ENCODE measurements around the gene PSMB7. TPM values are rescaled to one million over a fixed set of nuclear protein-coding genes. Genes with fewer than 3 reads are reported as not detected.

Gene PSMB7
- total RNA-seq, 1 donor from 2014 or later, result 108 TPM

GRCh38 chr9:124381170-124381945, 33.9 kb downstream of the PSMB7 start:
- TF ChIP-seq, protein P1, sequence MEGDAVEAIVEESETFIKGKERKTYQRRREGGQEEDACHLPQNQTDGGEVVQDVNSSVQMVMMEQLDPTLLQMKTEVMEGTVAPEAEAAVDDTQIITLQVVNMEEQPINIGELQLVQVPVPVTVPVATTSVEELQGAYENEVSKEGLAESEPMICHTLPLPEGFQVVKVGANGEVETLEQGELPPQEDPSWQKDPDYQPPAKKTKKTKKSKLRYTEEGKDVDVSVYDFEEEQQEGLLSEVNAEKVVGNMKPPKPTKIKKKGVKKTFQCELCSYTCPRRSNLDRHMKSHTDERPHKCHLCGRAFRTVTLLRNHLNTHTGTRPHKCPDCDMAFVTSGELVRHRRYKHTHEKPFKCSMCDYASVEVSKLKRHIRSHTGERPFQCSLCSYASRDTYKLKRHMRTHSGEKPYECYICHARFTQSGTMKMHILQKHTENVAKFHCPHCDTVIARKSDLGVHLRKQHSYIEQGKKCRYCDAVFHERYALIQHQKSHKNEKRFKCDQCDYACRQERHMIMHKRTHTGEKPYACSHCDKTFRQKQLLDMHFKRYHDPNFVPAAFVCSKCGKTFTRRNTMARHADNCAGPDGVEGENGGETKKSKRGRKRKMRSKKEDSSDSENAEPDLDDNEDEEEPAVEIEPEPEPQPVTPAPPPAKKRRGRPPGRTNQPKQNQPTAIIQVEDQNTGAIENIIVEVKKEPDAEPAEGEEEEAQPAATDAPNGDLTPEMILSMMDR (IDR thresholded peaks at IDR 0.05), result no peak
- peaks cover 35% of the 10 kb centered on the region for H3K4me1 Mint-ChIP-seq (ENCODE audit: low read depth)
- DNase-seq (ENCODE audit: low spot score), result no peak
- H3K27ac Mint-ChIP-seq (ENCODE audit: unreplicated experiment), result peak overlapping the region; percentile 8
- no peak overlapping the region for H3K4me3 Mint-ChIP-seq (ENCODE audit: unreplicated experiment)
- H3K9me3 Mint-ChIP-seq (ENCODE audit: low read depth), result no peaks in the 10 kb centered on the region
- no peaks in the 10 kb centered on the region for H3K27me3 Mint-ChIP-seq (ENCODE audit: low read depth)
- peaks cover 18% of the 10 kb centered on the region for H3K36me3 Mint-ChIP-seq (ENCODE audit: low read depth)

- no peak overlapping the region for H3K4me3 Mint-ChIP-seq (ENCODE audit: unreplicated experiment)
- H3K36me3 Mint-ChIP-seq (ENCODE audit: low read depth), result peaks cover 20% of the 10 kb centered on the region
- no peak overlapping the region for H3K27ac Mint-ChIP-seq (ENCODE audit: unreplicated experiment)
- peaks cover 34% of the 10 kb centered on the region for H3K4me1 Mint-ChIP-seq (ENCODE audit: low read depth)
- no peaks in the 10 kb centered on the region for H3K27me3 Mint-ChIP-seq (ENCODE audit: low read depth)
- peaks cover 8% of the 10 kb centered on the region for H3K9me3 Mint-ChIP-seq (ENCODE audit: low read depth)
- DNase-seq (ENCODE audit: low spot score), result no peak
- TF ChIP-seq, protein P1 (IDR thresholded peaks at IDR 0.05), result no peak
These were observed 37.5 kb downstream of the PSMB7 start for GRCh38 chr9:124377551-124378406.

DNA sequence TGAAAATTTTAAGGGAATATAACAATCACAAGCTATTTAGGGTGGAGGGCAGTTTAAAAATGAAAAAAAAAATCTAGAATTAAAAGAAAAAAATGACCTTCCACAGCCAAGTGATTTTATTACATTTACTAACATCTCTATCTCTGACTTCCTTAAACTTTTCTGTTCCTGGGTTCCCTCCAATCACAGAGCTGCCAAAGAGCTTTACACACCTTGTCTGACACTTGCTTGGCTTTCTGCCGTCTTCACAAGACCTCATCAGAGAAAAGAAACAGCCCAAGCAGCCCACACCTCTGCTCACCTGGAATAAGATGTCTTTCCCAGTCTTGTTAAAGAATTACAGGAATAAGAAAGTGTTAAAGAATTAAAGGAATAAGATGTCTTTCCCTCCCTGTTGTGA, 38.9 kb downstream of the PSMB7 start:
- H3K27ac Mint-ChIP-seq (ENCODE audit: unreplicated experiment), result peak overlapping the region; percentile 1
- no peaks in the 10 kb centered on the region for H3K27me3 Mint-ChIP-seq (ENCODE audit: low read depth)
- TF ChIP-seq, protein P1 (IDR thresholded peaks at IDR 0.05), result no peak
- no peak overlapping the region for H3K4me3 Mint-ChIP-seq (ENCODE audit: unreplicated experiment)
- peaks cover 44% of the 10 kb centered on the region for H3K4me1 Mint-ChIP-seq (ENCODE audit: low read depth)
- no peak for DNase-seq (ENCODE audit: low spot score)
- peaks cover 8% of the 10 kb centered on the region for H3K9me3 Mint-ChIP-seq (ENCODE audit: low read depth)
- peaks cover 20% of the 10 kb centered on the region for H3K36me3 Mint-ChIP-seq (ENCODE audit: low read depth)

DNA sequence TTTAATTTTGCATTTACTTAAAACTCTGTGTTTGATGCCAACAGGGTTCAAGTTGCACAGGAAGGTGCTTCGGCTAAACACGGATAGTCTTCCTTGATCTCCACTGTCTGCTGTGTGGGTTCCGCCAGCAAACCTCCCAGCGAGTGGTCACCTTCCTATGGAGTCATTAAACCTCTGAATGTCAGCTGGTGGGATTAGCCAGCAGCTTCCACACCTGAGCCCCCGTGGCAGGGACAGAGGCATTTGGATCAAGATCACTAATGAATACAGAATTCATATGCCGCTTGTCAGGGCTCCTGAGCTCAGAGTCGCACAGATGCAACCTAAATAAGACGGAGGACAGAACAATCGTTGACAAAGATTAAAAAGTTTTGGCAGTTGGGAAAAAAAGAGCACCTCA, 39.5 kb downstream of the PSMB7 start:
- peaks cover 44% of the 10 kb centered on the region for H3K4me1 Mint-ChIP-seq (ENCODE audit: low read depth)
- H3K27ac Mint-ChIP-seq (ENCODE audit: unreplicated experiment), result peak overlapping the region; percentile 49
- peaks cover 20% of the 10 kb centered on the region for H3K36me3 Mint-ChIP-seq (ENCODE audit: low read depth)
- no peaks in the 10 kb centered on the region for H3K27me3 Mint-ChIP-seq (ENCODE audit: low read depth)
- H3K9me3 Mint-ChIP-seq (ENCODE audit: low read depth), result peaks cover 8% of the 10 kb centered on the region
- TF ChIP-seq, protein P1 (IDR thresholded peaks at IDR 0.05), result no peak
- no peak overlapping the region for H3K4me3 Mint-ChIP-seq (ENCODE audit: unreplicated experiment)
- no peak for DNase-seq (ENCODE audit: low spot score)

DNA sequence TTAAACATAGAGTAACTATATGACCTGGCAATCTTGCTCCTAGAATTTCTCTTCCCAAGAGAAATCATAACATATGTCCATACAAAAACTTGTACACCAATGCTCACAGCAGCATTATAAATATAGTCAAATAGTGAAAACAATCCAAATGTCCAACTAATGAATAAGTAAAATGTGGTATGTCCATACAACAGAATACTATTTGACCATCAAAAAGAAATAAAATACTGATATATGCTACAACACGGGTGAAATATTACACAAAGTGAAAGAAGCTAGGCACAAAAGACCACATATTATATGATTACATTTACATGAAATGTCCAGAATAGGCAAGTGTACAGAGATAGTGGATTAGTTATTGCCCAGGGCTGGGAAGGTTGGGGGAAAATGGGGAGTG, 41.4 kb downstream of the PSMB7 start:
- Mint-ChIP-seq H3K4me3 (ENCODE audit: unreplicated experiment) (no peak overlapping the region), H3K27me3 (ENCODE audit: low read depth) (no peaks in the 10 kb centered on the region), H3K27ac (ENCODE audit: unreplicated experiment) (no peak overlapping the region), H3K36me3 (ENCODE audit: low read depth) (peaks cover 12% of the 10 kb centered on the region), H3K4me1 (ENCODE audit: low read depth) (peaks cover 50% of the 10 kb centered on the region), H3K9me3 (ENCODE audit: low read depth) (peaks cover 8% of the 10 kb centered on the region)
- TF ChIP-seq, protein P1 (IDR thresholded peaks at IDR 0.05), result no peak
- DNase-seq (ENCODE audit: low spot score), result no peak
